Measurements from ENCODE around the gene SLC38A8. TPM values are rescaled to one million over a fixed set of nuclear protein-coding genes. Genes with fewer than 3 reads are reported as not detected.

SLC38A8 gene
- total RNA-seq, 5 donors from 2014 or later (not counting 1 experiment from before 2014, with no cell fraction given) = not detected

GRCh38 chr16:84072014-84072413 is 29.4 kb upstream of the SLC38A8 start:
- ChIA-PET CTCF (no interaction called here), POLR2A (no interaction called here)
- no peak overlapping the region for H3K27ac ChIP-seq (ENCODE audit: low read length)
- no peaks in the 10 kb centered on the region for H3K9me3 ChIP-seq
- no peak for DNase-seq
- no peak for ATAC-seq (replicated peaks in 1 of 4)
- Mint-ChIP-seq H3K9me3 (no peaks in the 10 kb centered on the region), H3K4me1 (peaks cover 0 to 8% (median 2%) of the 10 kb centered on the region in 3 donors), H3K27ac (no peak overlapping the region), H3K36me3 (peaks cover 67% of the 10 kb centered on the region), H3K4me3 (no peak overlapping the region), H3K27me3 (no peaks in the 10 kb centered on the region)
- no peaks in the 10 kb centered on the region for H3K4me1 ChIP-seq (ENCODE audit: control insufficient read depth in 1 of 2, extremely low read depth in 1 of 2, insufficient read depth in 2 of 2, low read length in 2 of 2)
- 88% methylated on average over 2 of the region's 10 CpGs for WGBS (ENCODE audit: insufficient coverage)
- H3K4me3 ChIP-seq (ENCODE audit: control insufficient read depth in 1 of 2, extremely low read depth in 1 of 2, low read length in 1 of 2) = no peak overlapping the region
- H3K27me3 ChIP-seq (replicated peaks in 1 of 2; ENCODE audit: control insufficient read depth in 2 of 2, extremely low read depth in 1 of 2, insufficient read depth in 2 of 2, low read length in 1 of 2) = no peaks in the 10 kb centered on the region
- peaks cover 16 to 88% of the 10 kb centered on the region in 2 donors for H3K36me3 ChIP-seq (ENCODE audit: control insufficient read depth in 2 of 2, extremely low read depth in 1 of 2, insufficient read depth in 1 of 2, low read length in 1 of 2)

DNA sequence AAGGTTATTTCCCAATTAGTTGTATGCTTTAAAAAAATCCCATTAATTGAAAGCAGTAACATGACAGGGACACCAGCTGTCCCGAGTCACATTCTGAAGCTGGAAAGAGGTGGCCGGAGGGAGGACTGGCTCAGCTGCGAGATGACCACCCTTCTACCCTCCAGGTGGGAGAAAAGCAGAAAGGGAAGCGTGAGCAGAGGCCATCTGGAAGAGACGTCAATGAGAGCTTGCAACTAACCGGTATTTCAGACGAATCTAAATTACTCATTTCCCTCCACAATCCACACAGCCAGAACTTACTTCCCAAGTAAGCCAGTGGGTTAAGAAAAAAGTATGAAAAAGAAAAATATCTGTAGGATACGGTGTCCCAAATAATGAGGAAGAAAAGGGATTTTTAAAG is 28.5 kb upstream of the SLC38A8 start:
- Mint-ChIP-seq H3K27me3 (no peaks in the 10 kb centered on the region), H3K4me1 (no peaks in the 10 kb centered on the region), H3K27ac (no peak overlapping the region), H3K4me3 (no peak overlapping the region), H3K9me3 (no peaks in the 10 kb centered on the region), H3K36me3 (peaks cover 66% of the 10 kb centered on the region)
- no CpG with 5 or more reads among the region's 8 CpGs for WGBS (ENCODE audit: insufficient coverage)
- Histone ChIP-seq H3K4me1 (ENCODE audit: control insufficient read depth in 1 of 2, extremely low read depth in 1 of 2, insufficient read depth in 2 of 2, low read length in 2 of 2) (no peaks in the 10 kb centered on the region), H3K9me3 (no peaks in the 10 kb centered on the region), H3K27me3 (replicated peaks in 1 of 2; ENCODE audit: control insufficient read depth in 2 of 2, extremely low read depth in 1 of 2, insufficient read depth in 2 of 2, low read length in 1 of 2) (no peaks in the 10 kb centered on the region), H3K36me3 (ENCODE audit: control insufficient read depth in 2 of 2, extremely low read depth in 1 of 2, insufficient read depth in 1 of 2, low read length in 1 of 2) (peaks cover 24 to 91% of the 10 kb centered on the region in 2 donors), H3K27ac (ENCODE audit: low read length) (no peak overlapping the region), H3K4me3 (ENCODE audit: control insufficient read depth in 1 of 2, extremely low read depth in 1 of 2, low read length in 1 of 2) (no peak overlapping the region)
- ChIA-PET POLR2A (no interaction called here), CTCF (interaction anchor here in 1 of 2 donors (0.9 kb wide), 1 partner anchor 10 kb away, joined by 3 read pairs; no protein-coding TSS in a partner anchor)
- DNase-seq (no peak), ATAC-seq (replicated peaks in 1 of 4) (no peak)

DNA sequence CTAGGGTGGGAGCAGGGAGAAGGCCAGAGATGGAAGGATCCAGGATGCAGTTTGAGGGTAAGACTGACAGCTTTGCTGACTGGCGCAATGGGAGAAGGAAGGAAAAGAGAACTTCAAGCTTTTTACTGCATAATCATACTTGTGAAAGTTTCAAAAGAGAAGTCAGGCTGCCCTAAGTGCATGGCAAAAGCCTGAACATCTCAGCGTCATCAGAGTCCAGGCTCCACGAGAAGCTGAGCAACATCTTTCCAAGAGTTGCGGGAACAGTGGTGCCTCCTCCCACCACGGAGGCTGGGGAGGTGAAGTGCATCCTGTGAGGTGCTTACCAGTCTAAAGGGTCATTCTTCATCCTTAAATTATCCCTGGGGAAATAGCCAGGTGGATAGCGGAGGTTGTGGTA is 26.9 kb upstream of the SLC38A8 start:
- Histone ChIP-seq H3K4me1 (ENCODE audit: control insufficient read depth in 1 of 2, extremely low read depth in 1 of 2, insufficient read depth in 2 of 2, low read length in 2 of 2) (no peaks in the 10 kb centered on the region), H3K27me3 (replicated peaks in 1 of 2; ENCODE audit: control insufficient read depth in 2 of 2, extremely low read depth in 1 of 2, insufficient read depth in 2 of 2, low read length in 1 of 2) (no peaks in the 10 kb centered on the region), H3K36me3 (ENCODE audit: control insufficient read depth in 2 of 2, extremely low read depth in 1 of 2, insufficient read depth in 1 of 2, low read length in 1 of 2) (peaks cover 26 to 87% of the 10 kb centered on the region in 2 donors), H3K27ac (ENCODE audit: low read length) (no peak overlapping the region), H3K9me3 (no peaks in the 10 kb centered on the region), H3K4me3 (ENCODE audit: control insufficient read depth in 1 of 2, extremely low read depth in 1 of 2, low read length in 1 of 2) (no peak overlapping the region)
- H3K27me3 Mint-ChIP-seq = no peaks in the 10 kb centered on the region
- no peak for ATAC-seq (replicated peaks in 1 of 4)
- CTCF ChIA-PET = interaction anchor here (1.0 to 1.1 kb wide), 2 partner anchors 14 to 20 kb away, joined by 3 read pairs; no protein-coding TSS in a partner anchor
- 100% methylated on average over 3 of the region's 6 CpGs for WGBS (ENCODE audit: insufficient coverage)
- H3K36me3 Mint-ChIP-seq = peaks cover 63% of the 10 kb centered on the region
- POLR2A ChIA-PET = interaction anchor here in 1 of 2 donors (0.6 kb wide), 1 partner anchor 58 kb away, joined by 3 read pairs; no protein-coding TSS in a partner anchor
- no peak overlapping the region for H3K4me3 Mint-ChIP-seq
- no peak overlapping the region for H3K27ac Mint-ChIP-seq
- no peak for DNase-seq
- H3K4me1 Mint-ChIP-seq = no peaks in the 10 kb centered on the region
- H3K9me3 Mint-ChIP-seq = no peaks in the 10 kb centered on the region

- Histone ChIP-seq H3K27me3 (replicated peaks in 1 of 2; ENCODE audit: control insufficient read depth in 2 of 2, extremely low read depth in 1 of 2, insufficient read depth in 2 of 2, low read length in 1 of 2) (no peaks in the 10 kb centered on the region), H3K4me1 (ENCODE audit: control insufficient read depth in 1 of 2, extremely low read depth in 1 of 2, insufficient read depth in 2 of 2, low read length in 2 of 2) (no peaks in the 10 kb centered on the region), H3K27ac (ENCODE audit: low read length) (no peak overlapping the region), H3K9me3 (no peaks in the 10 kb centered on the region), H3K36me3 (ENCODE audit: control insufficient read depth in 2 of 2, extremely low read depth in 1 of 2, insufficient read depth in 1 of 2, low read length in 1 of 2) (peaks cover 29 to 86% of the 10 kb centered on the region in 2 donors), H3K4me3 (ENCODE audit: control insufficient read depth in 1 of 2, extremely low read depth in 1 of 2, low read length in 1 of 2) (no peak overlapping the region)
- peaks cover 65% of the 10 kb centered on the region for H3K36me3 Mint-ChIP-seq
- no peaks in the 10 kb centered on the region for H3K27me3 Mint-ChIP-seq
- ATAC-seq (replicated peaks in 1 of 4) = no peak
- CTCF ChIA-PET = interaction anchor here (0.5 to 1.1 kb wide), 2 partner anchors 15 to 670 kb away, joined by 3 to 4 read pairs; no protein-coding TSS in a partner anchor
- WGBS (ENCODE audit: insufficient coverage) = 85% methylated on average over 13 of the region's 13 CpGs
- H3K4me3 Mint-ChIP-seq = no peak overlapping the region
- no peak for DNase-seq
- H3K9me3 Mint-ChIP-seq = no peaks in the 10 kb centered on the region
- no peaks in the 10 kb centered on the region for H3K4me1 Mint-ChIP-seq
- POLR2A ChIA-PET = interaction anchor here in 1 of 2 donors (0.5 to 0.6 kb wide), 2 partner anchors 8 to 59 kb away, joined by 3 to 7 read pairs; no protein-coding TSS in a partner anchor
- H3K27ac Mint-ChIP-seq = no peak overlapping the region
Measured at GRCh38 chr16:84068783-84069462, 26.3 kb upstream of the SLC38A8 start.

- H3K27ac ChIP-seq (ENCODE audit: low read length) = no peak overlapping the region
- Mint-ChIP-seq H3K9me3 (no peaks in the 10 kb centered on the region), H3K4me1 (no peaks in the 10 kb centered on the region), H3K4me3 (no peak overlapping the region), H3K36me3 (peaks cover 71% of the 10 kb centered on the region), H3K27me3 (no peaks in the 10 kb centered on the region), H3K27ac (no peak overlapping the region)
- ATAC-seq (replicated peaks in 1 of 4) = no peak
- no peaks in the 10 kb centered on the region for H3K4me1 ChIP-seq (ENCODE audit: control insufficient read depth in 1 of 2, extremely low read depth in 1 of 2, insufficient read depth in 2 of 2, low read length in 2 of 2)
- H3K4me3 ChIP-seq (ENCODE audit: control insufficient read depth in 1 of 2, extremely low read depth in 1 of 2, low read length in 1 of 2) = no peak overlapping the region
- no peaks in the 10 kb centered on the region for H3K27me3 ChIP-seq (replicated peaks in 1 of 2; ENCODE audit: control insufficient read depth in 2 of 2, extremely low read depth in 1 of 2, insufficient read depth in 2 of 2, low read length in 1 of 2)
- ChIA-PET POLR2A (interaction anchor here in 1 of 2 donors (0.5 kb wide), 1 partner anchor 9 kb away, joined by 7 read pairs; no protein-coding TSS in a partner anchor), CTCF (interaction anchor here (0.5 to 0.6 kb wide), 3 partner anchors 29 to 1967 kb away, joined by 3 to 5 read pairs (median 4); no protein-coding TSS in a partner anchor)
- no peaks in the 10 kb centered on the region for H3K9me3 ChIP-seq
- DNase-seq = no peak
- H3K36me3 ChIP-seq (ENCODE audit: control insufficient read depth in 2 of 2, extremely low read depth in 1 of 2, insufficient read depth in 1 of 2, low read length in 1 of 2) = peaks cover 29 to 82% of the 10 kb centered on the region in 2 donors
- 83% methylated on average over 1 of the region's 8 CpGs for WGBS (ENCODE audit: insufficient coverage)
Measured at GRCh38 chr16:84068041-84068440, 25.4 kb upstream of the SLC38A8 start.

DNA sequence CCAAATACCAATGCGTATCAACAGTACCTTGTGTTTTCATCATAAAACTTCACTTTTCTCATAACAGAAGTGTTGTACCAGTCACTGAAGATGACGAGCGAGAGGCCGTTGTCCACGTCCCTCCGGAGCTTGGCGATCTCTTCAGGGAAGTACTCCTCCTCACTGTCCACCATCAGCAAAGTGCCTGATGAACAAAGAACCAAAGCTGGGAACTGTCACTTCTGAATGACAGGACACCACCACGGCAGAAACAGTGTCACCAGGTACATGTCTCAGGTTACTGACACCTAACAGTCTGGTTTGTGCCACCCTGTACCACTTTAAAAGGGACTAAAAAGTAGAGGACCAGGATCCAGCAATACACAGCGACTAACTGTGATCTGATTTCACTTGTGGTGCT is 25.0 kb upstream of the SLC38A8 start:
- peaks cover 74% of the 10 kb centered on the region for H3K36me3 Mint-ChIP-seq
- Histone ChIP-seq H3K27ac (ENCODE audit: low read length) (no peak overlapping the region), H3K27me3 (replicated peaks in 1 of 2; ENCODE audit: control insufficient read depth in 2 of 2, extremely low read depth in 1 of 2, insufficient read depth in 2 of 2, low read length in 1 of 2) (no peaks in the 10 kb centered on the region), H3K4me1 (ENCODE audit: control insufficient read depth in 1 of 2, extremely low read depth in 1 of 2, insufficient read depth in 2 of 2, low read length in 2 of 2) (no peaks in the 10 kb centered on the region), H3K9me3 (no peaks in the 10 kb centered on the region), H3K4me3 (ENCODE audit: control insufficient read depth in 1 of 2, extremely low read depth in 1 of 2, low read length in 1 of 2) (no peak overlapping the region), H3K36me3 (ENCODE audit: control insufficient read depth in 2 of 2, extremely low read depth in 1 of 2, insufficient read depth in 1 of 2, low read length in 1 of 2) (peaks cover 29 to 83% of the 10 kb centered on the region in 2 donors)
- no peak overlapping the region for H3K4me3 Mint-ChIP-seq
- H3K9me3 Mint-ChIP-seq = no peaks in the 10 kb centered on the region
- WGBS (ENCODE audit: insufficient coverage) = 98% methylated on average over 9 of the region's 9 CpGs
- DNase-seq (no peak), ATAC-seq (replicated peaks in 1 of 4) (no peak)
- ChIA-PET CTCF (interaction anchor here in 1 of 2 donors (0.6 kb wide), 1 partner anchor 28 kb away, joined by 3 read pairs; no protein-coding TSS in a partner anchor), POLR2A (no interaction called here)
- H3K27ac Mint-ChIP-seq = no peak overlapping the region
- no peaks in the 10 kb centered on the region for H3K4me1 Mint-ChIP-seq
- H3K27me3 Mint-ChIP-seq = no peaks in the 10 kb centered on the region

All from T-cell (primary cell).